HepG2 (cell line): Measurements from ENCODE around the gene NAP1L4. TPM values are rescaled to one million over a fixed set of nuclear protein-coding genes. Genes with fewer than 3 reads are reported as not detected.

Experiments
- FOSL2 ChIP-seq: sonication (generic); formaldehyde crosslinking; IDR thresholded peaks from 2 replicates; pipeline ENCODE4 v1.4.0; 2020; ENCODE audit warnings: missing genetic modification reagents
- FOXA3 ChIP-seq: IDR thresholded peaks from 2 replicates; pipeline ENCODE4 v1.6.1; 2016; ENCODE audit warnings: missing genetic modification reagents, missing compliant biosample characterization
- HINFP ChIP-seq: sonication (generic); formaldehyde crosslinking; IDR thresholded peaks from 2 replicates; pipeline ENCODE4 v1.4.0; 2020; ENCODE audit warnings: low read depth, mild to moderate bottlenecking, missing genetic modification reagents
- HNF1B ChIP-seq: sonication (generic); formaldehyde crosslinking; IDR thresholded peaks from 2 replicates; pipeline ENCODE4 v1.5.1; 2020; ENCODE audit warnings: mild to moderate bottlenecking, moderate library complexity, missing genetic modification reagents
- KDM5A ChIP-seq: fragments of 200-600 bp; sonication (generic); IDR thresholded peaks from 2 replicates; pipeline ENCODE4 v1.7.0; 2018; ENCODE audit warnings: antibody characterized with exemption, mild to moderate bottlenecking, low read length, borderline replicate concordance
- MTA3 ChIP-seq: sonication (generic); formaldehyde crosslinking; IDR thresholded peaks from 2 replicates; pipeline ENCODE4 v1.4.0; 2020; ENCODE audit warnings: missing genetic modification reagents
- PPARG ChIP-seq: conservative IDR thresholded peaks from 2 replicates; pipeline ENCODE4 v1.6.1; 2016; ENCODE audit warnings: missing biosample characterization, missing genetic modification reagents
- SIN3A ChIP-seq: IDR thresholded peaks from 2 replicates; pipeline ENCODE4 v1.6.1; 2011; ENCODE audit warnings: low read depth, mild to moderate bottlenecking, control low read depth, low read length, borderline replicate concordance
- SMAD3 ChIP-seq: sonication (generic); formaldehyde crosslinking; IDR thresholded peaks from 2 replicates; pipeline ENCODE4 v1.4.0; 2020; ENCODE audit warnings: missing genetic modification reagents
- SNAI1 ChIP-seq: sonication (generic); formaldehyde crosslinking; IDR thresholded peaks from 2 replicates; pipeline ENCODE4 v1.5.0; 2020; ENCODE audit warnings: mild to moderate bottlenecking, missing genetic modification reagents, borderline replicate concordance
- SOX5 ChIP-seq: IDR thresholded peaks from 2 replicates; pipeline ENCODE4 v1.6.1; 2016; ENCODE audit warnings: borderline replicate concordance
- ZBTB1 ChIP-seq: sonication (generic); formaldehyde crosslinking; IDR thresholded peaks from 2 replicates; pipeline ENCODE4 v1.4.0; 2020; ENCODE audit warnings: missing genetic modification reagents, borderline replicate concordance
- ZBTB10 ChIP-seq: sonication (generic); formaldehyde crosslinking; IDR thresholded peaks from 2 replicates; pipeline ENCODE4 v1.4.0; 2020; ENCODE audit warnings: missing genetic modification reagents, borderline replicate concordance
- ZFP90 ChIP-seq: sonication (generic); formaldehyde crosslinking; IDR thresholded peaks from 2 replicates; pipeline ENCODE4 v1.8.0; 2022; ENCODE audit warnings: missing genetic modification reagents, mild to moderate bottlenecking, inconsistent platforms, borderline replicate concordance
- ZNF3 ChIP-seq: IDR thresholded peaks from 2 replicates; pipeline ENCODE4 v1.7.0; 2017; ENCODE audit warnings: inconsistent platforms
- ZNF350 ChIP-seq: sonication (generic); formaldehyde crosslinking; IDR thresholded peaks from 2 replicates; pipeline ENCODE4 v1.4.0; 2020; ENCODE audit warnings: mild to moderate bottlenecking, low read depth, missing genetic modification reagents, borderline replicate concordance
- ZNF460 ChIP-seq: sonication (generic); formaldehyde crosslinking; IDR thresholded peaks from 2 replicates; pipeline ENCODE4 v1.5.1; 2020; ENCODE audit warnings: missing genetic modification reagents, mild to moderate bottlenecking, borderline replicate concordance
- ZNF644 ChIP-seq: IDR thresholded peaks from 2 replicates; pipeline ENCODE4 v1.6.1; 2016; ENCODE audit warnings: low read depth
- polyA plus RNA-seq, 8 experiments: library from polyadenylated mRNA; depleted of rRNA in 3 of 8; stranded (reverse) in 7 of 8; unstranded in 1 of 8; fragments of >200 nt; fragmentation: Illumina TruSeq in 4 of 8; extraction: Trizol in 4 of 8; gene quantifications; 2 replicates each; pipeline versions ENCODE4 v1.2.1 to v1.2.3, GENCODE V29; 2011 to 2016; ENCODE audit warnings: low read depth in 4 of 8, missing spikeins in 1 of 8, mixed read lengths in 1 of 8; ENCODE audit not compliant: insufficient read depth in 1 of 8
- total RNA-seq, 5 experiments: library from RNA; depleted of rRNA; stranded (reverse); fragments of >200 nt; fragmentation: Illumina TruSeq; extraction: Trizol; gene quantifications; 2 replicates each; pipeline ENCODE4 v1.2.3, GENCODE V29; 2016; ENCODE audit warnings: low read depth in 1 of 5
- TF ChIP-seq, protein P1 (sequence below): IDR thresholded peaks from 2 replicates; pipeline ENCODE4 v1.4.0; 2020; ENCODE audit warnings: mild to moderate bottlenecking, missing genetic modification reagents

The NAP1L4 gene
- total and polyA plus RNA-seq, 2 of the 13 experiments (the other 11 are each of a cell fraction or from before 2014, with no cell fraction given), result 64.0 to 186 TPM

DNA sequence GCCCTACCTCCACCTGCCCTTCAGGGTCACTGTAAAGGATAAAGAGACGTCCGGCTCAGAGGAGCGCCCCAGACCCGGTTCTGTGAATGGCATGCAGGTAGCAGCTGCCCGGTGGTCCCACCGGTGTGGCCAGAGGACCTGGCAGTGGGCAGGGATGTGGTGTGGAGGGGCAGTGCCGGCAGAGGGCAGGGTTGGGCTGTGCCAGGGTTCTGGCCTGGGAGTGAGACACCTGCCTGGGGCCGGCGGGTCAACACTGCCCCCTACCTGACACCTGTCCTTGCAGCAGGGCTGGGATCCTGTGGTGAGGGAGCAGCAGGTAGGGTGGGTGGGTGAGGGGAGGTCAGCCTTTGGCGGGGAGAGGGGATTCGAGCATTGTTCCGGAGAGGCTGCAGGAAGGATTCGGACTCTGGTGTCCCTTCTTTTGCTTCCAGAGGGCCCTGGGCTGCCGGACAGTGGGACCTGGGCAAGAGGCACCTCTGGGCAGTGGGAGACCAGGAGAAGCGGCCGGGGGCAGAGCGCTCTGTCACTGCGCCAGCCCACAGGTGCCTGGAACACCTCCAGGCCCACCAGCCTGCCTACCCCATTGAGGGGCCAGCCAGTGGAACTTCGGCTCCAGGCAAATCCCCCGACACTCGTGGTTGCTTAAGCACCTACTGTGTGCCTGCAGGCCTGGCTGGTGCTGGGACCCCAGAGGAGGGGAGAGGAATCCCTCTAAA is 61.3 kb downstream of the NAP1L4 start (continued):
- TF ChIP-seq KDM5A (no peak), ZFP90 (0 out of 2 replicates have a peak, but pooled peaks have one; percentile 15), SOX5 (CRISPR knock-in tag) (peak; percentile 32; the same call in 1 of the 2 replicates), HNF1B (no peak), SNAI1 (CRISPR knock-in tag) (no peak), ZNF460 (no peak), ZBTB10 (CRISPR knock-in tag) (no peak), FOXA3 (CRISPR knock-in tag) (no peak), ZNF350 (peak; percentile 30; the same call in 1 of the 2 replicates), ZNF644 (CRISPR knock-in tag) (no peak), SIN3A (no peak), FOSL2 (CRISPR knock-in tag) (peak; percentile 57), SMAD3 (CRISPR knock-in tag) (0 out of 2 replicates have a peak, but pooled peaks have one; percentile 28), ZBTB1 (no peak), PPARG (CRISPR knock-in tag) (no peak), MTA3 (CRISPR knock-in tag) (no peak), HINFP (no peak), ZNF3 (CRISPR knock-in tag) (no peak)
- TF ChIP-seq, protein P1, sequence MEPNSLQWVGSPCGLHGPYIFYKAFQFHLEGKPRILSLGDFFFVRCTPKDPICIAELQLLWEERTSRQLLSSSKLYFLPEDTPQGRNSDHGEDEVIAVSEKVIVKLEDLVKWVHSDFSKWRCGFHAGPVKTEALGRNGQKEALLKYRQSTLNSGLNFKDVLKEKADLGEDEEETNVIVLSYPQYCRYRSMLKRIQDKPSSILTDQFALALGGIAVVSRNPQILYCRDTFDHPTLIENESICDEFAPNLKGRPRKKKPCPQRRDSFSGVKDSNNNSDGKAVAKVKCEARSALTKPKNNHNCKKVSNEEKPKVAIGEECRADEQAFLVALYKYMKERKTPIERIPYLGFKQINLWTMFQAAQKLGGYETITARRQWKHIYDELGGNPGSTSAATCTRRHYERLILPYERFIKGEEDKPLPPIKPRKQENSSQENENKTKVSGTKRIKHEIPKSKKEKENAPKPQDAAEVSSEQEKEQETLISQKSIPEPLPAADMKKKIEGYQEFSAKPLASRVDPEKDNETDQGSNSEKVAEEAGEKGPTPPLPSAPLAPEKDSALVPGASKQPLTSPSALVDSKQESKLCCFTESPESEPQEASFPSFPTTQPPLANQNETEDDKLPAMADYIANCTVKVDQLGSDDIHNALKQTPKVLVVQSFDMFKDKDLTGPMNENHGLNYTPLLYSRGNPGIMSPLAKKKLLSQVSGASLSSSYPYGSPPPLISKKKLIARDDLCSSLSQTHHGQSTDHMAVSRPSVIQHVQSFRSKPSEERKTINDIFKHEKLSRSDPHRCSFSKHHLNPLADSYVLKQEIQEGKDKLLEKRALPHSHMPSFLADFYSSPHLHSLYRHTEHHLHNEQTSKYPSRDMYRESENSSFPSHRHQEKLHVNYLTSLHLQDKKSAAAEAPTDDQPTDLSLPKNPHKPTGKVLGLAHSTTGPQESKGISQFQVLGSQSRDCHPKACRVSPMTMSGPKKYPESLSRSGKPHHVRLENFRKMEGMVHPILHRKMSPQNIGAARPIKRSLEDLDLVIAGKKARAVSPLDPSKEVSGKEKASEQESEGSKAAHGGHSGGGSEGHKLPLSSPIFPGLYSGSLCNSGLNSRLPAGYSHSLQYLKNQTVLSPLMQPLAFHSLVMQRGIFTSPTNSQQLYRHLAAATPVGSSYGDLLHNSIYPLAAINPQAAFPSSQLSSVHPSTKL (CRISPR knock-in tag), result 0 out of 2 replicates have a peak, but pooled peaks have one; percentile 14
